HG03196 (cell line): ENCODE data around the gene TUBB6.

Experiments used
- ATAC-seq: cut with Tn5 transposase; IDR thresholded peaks from one replicate; pipeline ENCODE4 v1.9.1; 2021; ENCODE audit not compliant: unreplicated experiment

The TUBB6 gene

DNA sequence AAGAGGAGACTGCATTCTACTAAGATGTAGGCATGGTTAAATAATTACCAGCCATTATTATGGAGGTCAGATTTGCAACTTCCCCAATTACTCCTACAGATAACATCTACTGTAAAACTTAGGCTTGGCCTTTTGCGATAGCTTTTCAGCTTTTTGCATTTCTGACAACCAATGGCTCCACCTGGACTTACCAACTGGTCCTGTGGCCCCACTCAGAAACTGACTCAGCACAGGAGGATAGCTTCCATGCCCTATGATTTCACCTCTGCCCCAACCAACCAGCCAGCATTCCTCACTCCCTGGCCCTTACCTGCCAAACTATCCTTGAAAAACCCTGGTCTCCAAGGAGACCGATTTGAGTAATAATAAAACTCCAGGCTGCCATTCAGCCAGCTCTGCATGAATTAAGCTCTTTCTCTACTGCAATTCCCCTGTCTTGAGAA is 28.2 kb downstream of the TUBB6 start:
- no peak for ATAC-seq

DNA sequence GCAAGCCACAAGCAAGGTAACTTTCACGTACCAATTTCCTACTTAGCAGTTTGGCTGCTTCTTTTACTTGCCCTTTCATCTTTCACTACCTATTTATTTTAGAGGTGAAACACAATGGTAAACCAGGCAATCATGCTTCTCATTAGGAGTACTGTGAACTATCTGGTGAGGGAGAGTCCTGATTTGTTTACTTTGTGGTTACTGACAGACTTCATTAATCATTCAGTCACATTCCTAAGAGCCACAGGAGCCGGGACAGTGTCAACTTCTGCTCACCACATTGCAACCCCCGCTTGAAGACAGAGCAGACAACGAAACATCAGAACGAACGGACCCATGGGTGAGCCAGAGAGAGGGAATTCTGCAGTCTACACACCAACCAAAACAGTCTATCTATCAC is 28.8 kb downstream of the TUBB6 start:
- ATAC-seq: no peak

DNA sequence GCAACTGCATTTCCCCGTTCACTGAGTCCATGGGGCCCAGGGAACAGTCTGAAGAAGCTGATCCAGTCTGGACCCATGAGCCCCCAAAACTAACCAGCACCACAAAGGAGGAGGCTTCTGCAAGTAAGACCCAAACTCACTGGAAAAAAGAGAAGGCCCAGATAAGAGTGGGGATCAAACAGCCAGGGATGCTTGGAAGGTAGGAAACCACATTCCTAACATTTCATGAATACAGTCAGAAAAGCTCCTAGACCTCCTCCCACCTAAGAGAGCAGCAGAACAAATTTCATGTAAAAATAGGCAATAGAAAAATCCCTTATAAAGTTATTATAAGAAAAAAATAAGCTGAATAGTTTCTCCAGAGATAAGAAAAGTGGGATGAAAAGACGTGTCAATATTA is 30.3 kb downstream of the TUBB6 start:
- ATAC-seq: no peak

DNA sequence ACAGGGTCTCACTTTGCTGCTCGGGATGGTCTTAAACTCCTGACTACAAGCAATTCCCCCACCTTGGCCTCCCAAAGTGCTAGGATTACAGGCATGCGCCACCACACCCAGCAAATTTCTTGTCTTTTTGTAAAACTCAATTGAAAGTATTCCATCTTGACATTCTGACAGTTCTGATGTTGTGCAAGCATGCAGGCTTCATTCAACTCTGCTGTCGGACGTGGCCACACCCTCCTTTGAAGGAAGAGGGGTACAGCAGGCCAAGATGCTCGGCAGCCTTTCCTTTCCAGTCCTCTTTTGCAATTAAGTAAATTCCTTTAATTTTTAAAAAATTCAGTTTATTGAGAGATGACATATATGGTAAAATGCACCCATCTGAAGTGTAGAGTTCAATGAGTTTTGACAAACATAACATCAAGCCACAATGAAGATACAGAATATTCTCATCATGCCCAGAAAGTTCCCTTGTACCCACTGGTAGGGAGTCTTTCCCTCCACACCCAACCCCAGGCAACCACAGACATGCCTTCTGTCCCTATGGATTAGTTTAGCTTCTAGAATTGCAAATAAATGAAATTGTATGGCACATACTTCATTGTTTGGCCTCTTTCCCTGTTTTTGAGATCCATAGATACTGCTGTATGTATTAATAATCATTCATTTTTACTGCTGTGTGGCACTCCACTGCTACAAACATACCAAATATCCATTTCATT is 33.1 kb downstream of the TUBB6 start:
- no peak for ATAC-seq

DNA sequence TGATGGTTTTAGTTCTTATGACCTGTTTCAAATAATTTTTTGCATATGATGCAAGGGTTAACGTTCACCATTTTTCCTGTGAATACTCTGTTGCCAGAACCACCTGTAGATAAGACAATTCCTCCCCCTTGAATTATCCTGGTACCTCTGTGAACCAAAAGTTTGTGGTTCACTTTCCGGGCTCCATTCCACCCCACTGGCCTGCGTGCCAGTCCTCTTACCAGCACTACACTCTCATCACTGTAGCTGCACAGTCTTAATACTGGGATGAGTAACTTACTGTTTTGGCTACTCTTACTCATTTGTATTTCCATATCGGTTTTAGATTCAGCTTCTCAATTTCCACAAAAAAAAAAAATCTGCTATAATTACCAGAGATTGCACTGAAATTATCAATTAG is 34.6 kb downstream of the TUBB6 start:
- no peak for ATAC-seq

DNA sequence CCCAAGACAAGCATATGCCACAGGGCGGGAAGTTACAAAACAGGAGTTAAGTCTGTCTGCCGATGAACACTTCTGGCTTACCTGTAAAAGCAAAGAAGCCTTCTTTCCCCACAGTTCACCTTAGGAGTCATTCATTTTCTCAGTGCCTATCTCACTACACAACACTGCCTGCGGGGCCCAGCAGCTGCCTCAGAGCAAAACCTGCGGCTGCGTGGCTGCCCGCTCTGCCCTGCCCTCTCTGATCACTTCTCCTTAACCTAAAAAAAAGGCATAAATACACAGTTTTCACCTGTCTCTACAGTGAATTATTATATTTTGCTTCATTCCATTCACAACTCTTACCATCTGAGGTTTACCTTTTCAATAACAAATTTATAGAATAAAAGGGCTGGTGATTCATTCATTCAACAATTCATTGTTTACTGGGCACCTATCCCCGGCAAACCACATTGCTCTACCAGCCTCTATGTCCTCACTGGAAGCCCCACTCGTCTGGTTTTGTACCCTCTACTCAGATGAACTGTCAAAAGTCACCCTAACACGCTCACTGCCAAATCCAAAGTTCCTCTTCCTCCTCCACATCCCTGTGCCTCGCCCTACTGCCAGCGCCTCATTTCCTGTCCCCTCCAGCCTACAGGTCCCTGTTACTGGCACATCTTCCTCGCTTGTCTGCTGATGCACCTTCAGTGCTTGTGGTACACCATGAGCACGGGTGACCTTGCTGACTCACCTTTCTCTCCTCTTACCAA is 37.6 kb downstream of the TUBB6 start:
- ATAC-seq: no peak

DNA sequence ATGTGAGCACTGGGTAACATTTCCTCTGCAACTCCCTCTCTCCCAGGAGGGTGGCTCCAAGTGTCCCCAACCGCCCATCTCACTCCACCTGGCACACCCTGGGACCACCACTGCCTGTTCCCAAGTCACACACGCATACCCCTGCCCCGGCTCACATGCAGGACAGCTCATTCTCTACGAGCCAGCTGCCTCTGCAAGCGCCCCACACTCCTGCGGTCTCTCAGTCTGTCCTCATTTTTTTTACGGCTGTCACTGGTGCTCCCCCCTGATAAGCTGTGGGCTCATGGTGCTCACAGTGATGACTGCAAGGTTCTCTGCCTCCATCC is 38.2 kb downstream of the TUBB6 start:
- ATAC-seq: no peak

DNA sequence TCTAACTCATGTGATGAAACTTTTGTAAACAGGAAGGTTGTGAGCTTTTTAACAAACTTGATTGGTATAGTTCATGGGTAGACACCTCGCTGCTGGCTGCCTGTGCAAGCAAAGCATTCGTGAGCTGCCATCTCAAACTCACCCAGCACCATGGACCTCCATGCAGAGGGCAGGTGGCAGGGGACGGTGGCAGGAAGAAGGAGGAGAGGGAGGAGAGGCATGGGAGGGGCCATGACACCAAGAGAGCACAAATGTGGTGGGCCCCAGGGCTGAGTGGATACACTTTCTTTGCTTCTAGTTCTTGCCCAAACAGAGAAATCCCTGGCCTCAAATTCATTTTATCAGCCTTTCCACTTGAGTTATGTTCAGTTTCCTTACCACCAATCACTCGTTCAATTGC is 39.9 kb downstream of the TUBB6 start:
- ATAC-seq: no peak

DNA sequence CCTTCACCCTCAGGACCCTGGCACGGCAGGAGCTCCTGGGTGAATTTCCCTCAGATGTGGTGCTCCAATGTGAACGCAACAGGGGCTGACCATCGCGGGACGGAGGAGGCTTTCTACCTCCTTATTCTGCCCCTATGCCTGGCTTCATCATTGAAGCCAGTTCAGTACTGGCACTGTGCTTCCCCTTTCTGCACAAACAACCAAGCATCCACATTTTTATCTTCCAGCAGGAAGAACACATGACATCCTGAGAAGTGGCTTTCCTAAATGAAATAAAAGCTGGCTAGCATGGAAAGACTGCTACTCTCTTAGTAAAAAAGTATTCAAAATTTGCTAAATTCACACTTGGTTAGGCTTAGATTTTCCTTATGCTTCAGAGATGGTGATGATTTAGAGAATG is 44.1 kb downstream of the TUBB6 start:
- ATAC-seq: no peak

DNA sequence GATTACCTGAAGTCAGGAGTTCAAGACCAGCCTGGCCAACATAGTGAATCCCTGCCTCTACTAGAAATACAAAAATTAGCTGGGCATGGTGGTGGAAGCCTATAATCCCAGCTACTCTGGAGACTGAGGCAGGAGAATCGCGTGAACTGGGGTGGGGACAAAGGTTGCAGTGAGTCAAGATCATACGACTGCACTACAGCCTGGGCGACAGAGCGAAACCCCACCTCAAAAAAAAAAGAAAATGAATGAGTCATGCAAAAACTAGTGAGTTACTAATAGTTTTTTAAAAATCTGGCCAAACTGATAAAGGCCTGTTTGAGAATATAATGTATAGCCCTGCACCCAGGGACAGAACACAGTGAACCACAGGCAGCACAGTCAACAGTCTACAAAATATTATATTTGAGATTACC is 51.5 kb downstream of the TUBB6 start:
- no peak for ATAC-seq

DNA sequence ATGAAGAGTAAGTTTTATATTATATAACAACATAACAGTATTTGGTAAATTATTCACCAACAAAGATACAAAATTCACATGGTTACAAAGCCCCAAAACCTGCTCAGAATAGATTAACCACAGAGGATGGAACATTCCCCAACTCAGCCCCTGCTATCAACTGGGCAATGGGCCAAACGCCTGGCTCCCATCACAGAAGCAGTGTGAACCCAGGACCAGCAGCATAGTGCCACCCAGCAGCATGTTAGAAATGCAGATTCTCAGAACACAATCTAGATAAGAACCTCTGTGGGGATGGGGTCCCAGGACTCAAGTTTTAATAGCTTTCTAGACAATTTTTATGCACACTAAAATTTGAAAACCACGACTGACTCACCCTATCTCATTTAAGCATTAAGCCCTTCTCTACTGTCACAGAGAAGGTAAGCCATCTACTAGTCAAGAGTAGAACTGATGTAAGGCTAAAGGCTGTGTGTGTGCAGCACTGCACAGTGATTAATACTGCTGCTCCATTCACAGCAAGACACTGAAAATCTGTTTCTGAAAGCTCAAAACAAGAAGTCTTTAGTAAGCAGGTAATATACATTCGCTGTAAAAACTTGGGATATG is 53.8 kb downstream of the TUBB6 start:
- ATAC-seq: no peak

DNA sequence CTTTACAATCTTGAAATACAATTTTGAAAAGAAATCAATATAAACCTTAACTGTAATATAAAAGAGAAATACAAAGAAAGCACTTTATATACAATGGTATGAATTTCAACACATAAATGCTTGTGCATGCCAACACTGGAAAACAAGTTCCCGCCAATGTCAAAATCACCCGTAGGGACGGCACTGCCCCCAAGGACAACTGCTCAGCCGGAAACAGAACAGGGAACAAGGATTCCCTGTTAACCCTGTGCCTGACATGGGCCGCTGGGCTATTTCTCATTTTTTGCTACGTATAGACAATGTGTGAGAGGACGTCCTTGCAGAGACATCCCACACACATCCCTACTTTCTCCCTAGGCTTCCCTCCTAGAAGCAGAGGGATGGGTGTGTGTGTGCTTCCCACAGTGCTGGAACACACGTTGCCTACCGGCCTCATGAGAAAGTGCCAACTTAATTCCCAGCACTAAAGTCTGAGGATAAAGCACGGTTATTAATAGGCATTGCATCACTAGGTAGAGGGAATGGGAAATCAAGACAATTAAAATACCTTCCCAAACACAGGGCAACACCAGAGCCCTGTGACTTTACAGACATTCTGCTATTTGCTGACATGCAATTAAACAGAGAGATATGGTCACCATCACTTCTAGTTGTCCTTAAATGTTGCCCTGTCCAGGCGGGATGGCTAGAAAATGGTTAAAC is 54.6 kb downstream of the TUBB6 start:
- no peak for ATAC-seq

DNA sequence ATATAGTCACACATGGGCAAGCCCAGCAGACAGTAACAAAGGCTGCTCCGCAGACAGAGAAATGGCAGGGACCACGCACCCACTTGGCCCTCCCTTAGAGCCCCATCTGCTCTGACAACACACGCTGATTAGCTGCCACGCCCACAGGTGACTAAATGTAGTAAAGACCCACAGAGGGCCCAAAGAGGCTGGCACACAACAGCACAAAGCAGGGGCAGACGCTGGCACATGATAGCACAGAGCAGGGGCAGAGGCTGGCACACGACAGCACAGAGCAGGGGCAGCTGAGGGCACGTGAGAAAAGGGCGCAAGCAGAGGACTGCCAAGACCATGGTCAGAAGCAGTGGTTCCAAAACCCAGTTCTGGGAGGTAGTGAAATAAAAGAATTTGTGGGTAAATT is 58.3 kb downstream of the TUBB6 start:
- no peak for ATAC-seq

DNA sequence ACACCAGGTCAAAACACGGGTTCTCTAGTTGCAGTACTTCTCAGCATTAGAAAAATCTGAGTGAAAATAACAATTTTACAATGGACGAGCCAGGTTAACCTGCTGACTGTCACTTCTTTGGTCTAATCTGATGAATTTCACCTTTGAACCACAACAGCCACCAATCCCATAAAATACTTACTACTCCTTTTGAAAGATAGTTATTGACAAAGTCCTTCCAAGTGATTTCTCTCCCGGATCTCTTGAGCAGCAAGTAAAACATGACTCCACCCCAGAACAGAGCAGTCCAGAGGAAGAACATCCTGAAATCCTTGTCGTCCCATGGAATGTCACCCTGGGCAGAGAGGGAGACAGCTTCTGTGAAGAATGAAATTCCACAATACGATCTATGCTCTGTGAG is 58.7 kb downstream of the TUBB6 start:
- ATAC-seq: no peak

DNA sequence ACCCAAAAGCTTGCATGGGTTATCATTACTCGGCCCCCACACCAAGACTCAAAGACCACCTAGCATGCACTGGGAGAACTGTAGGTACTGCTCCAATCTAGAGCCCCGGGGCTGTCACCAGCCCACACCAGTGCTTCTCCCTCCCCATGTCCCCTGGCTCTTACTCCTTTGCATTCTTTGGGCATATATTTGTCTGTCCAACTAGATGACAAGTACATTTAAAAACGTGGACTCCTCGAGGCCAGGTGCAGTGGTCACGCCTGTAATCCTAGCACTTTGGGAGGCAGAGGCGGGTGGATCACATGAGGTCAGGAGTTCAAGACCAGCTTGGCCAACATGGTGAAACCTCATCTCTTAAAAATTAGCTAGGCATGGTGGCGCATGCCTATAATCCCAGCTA is 61.2 kb downstream of the TUBB6 start:
- no peak for ATAC-seq

DNA sequence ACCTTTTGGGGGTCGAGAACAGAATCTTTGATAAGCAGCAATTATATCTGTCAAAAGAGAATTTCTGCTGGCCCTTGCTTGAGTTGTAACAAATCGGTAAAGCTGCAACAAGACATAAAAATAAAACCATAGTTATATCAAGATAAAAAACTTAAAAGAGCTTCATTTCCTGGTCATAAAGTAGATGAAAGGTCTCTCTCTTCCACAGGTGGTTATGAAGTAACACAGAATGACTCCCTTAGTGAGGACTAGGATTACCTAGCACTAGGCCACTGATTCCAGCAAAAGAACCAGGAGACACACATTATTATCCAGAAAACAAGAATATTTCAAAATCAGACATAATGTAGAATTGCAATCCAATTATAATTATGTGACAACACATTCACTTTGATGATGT is 63.5 kb downstream of the TUBB6 start:
- ATAC-seq: no peak

DNA sequence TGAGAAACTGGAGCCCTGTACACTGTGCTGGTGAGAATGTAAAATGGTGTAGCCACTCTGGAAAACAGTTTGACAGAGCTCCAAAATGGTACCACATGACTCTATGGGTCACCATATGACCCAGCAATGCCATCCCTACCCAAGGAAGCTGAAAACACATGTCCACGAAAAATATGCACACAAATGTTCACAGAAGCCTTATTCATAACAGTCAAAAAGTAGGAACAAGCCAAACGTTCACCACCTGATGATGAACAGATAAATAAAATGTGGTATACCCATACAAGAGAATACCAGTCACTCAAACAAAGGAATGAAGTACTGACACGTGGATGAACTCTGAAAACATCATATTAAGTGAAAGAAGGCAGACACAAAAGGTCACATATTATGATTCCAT is 64.4 kb downstream of the TUBB6 start:
- no peak for ATAC-seq

DNA sequence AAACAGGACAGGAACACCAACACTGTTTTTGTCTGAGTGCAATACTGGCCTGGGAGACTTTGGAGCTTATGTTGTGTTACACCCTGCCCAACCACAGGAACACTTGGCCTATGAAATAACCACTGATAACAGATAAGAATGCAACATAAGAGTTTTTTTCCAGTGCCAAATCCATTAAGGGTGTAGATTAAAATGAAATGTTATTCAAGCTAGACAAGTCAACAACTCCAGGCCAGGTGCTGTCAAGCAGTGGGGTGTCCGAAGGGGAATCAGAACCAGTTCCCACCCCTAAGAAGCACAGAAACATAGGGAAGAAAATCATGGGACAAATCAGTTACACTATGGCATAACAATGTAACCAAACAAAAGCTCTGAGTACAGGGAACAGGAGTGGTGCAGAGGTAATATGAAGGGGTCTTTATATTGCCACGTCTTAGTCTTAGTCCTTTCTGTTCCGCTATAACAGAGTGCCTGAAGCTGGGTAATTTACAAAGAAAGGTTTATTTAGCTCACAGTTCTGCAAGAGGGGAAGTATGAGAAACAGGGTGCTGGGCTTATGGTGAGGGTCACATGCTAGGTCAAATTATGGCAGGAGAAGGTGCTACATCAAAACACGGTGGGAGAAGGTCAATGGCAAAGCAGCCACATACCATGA is 65.2 kb downstream of the TUBB6 start:
- ATAC-seq: no peak

DNA sequence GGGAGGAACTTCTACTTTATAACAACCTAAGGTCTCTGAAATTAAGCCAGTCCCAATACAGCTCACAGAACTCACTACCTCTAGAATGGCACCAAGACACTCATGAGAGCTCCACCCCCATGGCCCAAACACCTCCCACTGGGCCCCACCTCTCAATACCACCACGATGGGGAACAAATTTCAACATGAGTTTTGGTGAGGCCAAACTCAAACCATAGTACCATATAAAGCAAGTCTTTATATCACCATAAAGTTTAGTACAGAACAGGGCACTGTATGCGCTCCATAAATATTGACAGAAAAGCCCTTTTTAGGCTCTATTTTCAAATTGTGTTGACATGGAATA is 65.7 kb downstream of the TUBB6 start:
- ATAC-seq: no peak

DNA sequence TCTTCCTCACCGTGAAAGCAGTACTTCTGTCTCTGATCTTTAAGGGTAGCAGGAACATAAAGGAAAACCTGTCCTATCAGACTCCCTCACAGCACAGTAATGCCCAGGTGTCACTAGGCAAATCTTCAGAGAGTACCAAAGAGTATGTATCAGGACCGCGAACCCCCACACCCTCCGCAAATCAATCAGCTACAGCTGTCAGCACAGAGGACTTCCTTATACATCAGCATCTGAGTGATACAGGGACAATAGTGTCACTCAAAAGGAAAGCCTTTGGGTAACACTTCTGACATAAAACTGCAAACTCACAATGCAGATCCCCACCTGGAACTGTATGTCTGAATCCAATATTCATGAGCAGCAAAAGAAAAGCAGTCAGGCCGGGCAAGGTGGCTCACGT is 66.4 kb downstream of the TUBB6 start:
- no peak for ATAC-seq
